SU-DHL-6 (cell line): ENCODE measurements around the gene BEAN1.
"Not testable (repeated sequence)": the region's sequence is repeated elsewhere in the genome, so short reads cannot be mapped to it uniquely, and the experiment has no call there.

Experiments used
- H2AFZ ChIP-seq: fragments of 200-600 bp; sonication (generic); 2 replicates; pipeline ENCODE4 v1.6.1; 2014; ENCODE audit warnings: low read depth, mild to moderate bottlenecking, moderate library complexity, mixed read lengths, antibody characterized with exemption, low read length; ENCODE audit not compliant: severe bottlenecking
- H3F3A ChIP-seq: fragments of 200-600 bp; shearing (Covaris generic); 2 replicates; pipeline ENCODE4 v1.6.0; 2016; ENCODE audit warnings: antibody characterized with exemption, mild to moderate bottlenecking; ENCODE audit not compliant: insufficient read depth
- H3K27ac ChIP-seq: fragments of 200-600 bp; sonication (generic); 2 replicates; pipeline ENCODE4 v1.5.1; 2016; ENCODE audit warnings: low read depth, mild to moderate bottlenecking, low read length, moderate library complexity, mixed read lengths
- H3K27me3 ChIP-seq: fragments of 200-600 bp; sonication (generic), shearing (Covaris generic); 2 replicates; pipeline ENCODE4 v1.6.0; 2014; ENCODE audit warnings: mild to moderate bottlenecking, low read length
- H3K36me3 ChIP-seq: fragments of 200-600 bp; sonication (generic); 2 replicates; pipeline ENCODE4 v1.6.1; 2014; ENCODE audit warnings: mild to moderate bottlenecking, low read length, mixed read lengths
- H3K4me2 ChIP-seq: fragments of 300-600, 200-600 bp; shearing (Covaris generic), sonication (generic); 2 replicates; pipeline ENCODE4 v1.6.0; 2014; ENCODE audit warnings: low read length, low read depth, mild to moderate bottlenecking; ENCODE audit not compliant: poor library complexity, severe bottlenecking
- H3K4me3 ChIP-seq: fragments of 200-600 bp; sonication (generic); 2 replicates; pipeline ENCODE4 v1.5.1; 2014; ENCODE audit warnings: antibody characterized with exemption, low read length, mild to moderate bottlenecking, mixed read lengths; ENCODE audit not compliant: insufficient read depth, poor library complexity, severe bottlenecking
- H3K79me2 ChIP-seq: fragments of 200-600 bp; sonication (generic); 2 replicates; pipeline ENCODE4 v1.6.1; 2014; ENCODE audit warnings: mild to moderate bottlenecking, low read length, moderate library complexity; ENCODE audit not compliant: insufficient read depth
- H3K9ac ChIP-seq: fragments of 200-600 bp; sonication (generic); 2 replicates; pipeline ENCODE4 v1.7.0; 2014; ENCODE audit warnings: mild to moderate bottlenecking, low read length
- H3K9me2 ChIP-seq: fragments of 200-600 bp; sonication (generic); replicated peaks from 2 replicates; pipeline ENCODE4 v1.6.1; 2014; ENCODE audit warnings: low read length; ENCODE audit not compliant: insufficient read depth
- H3K9me3 ChIP-seq: fragments of 200-600 bp; sonication (generic); 2 replicates; pipeline ENCODE4 v1.6.1; 2014; ENCODE audit warnings: low read length, mixed read lengths; ENCODE audit not compliant: insufficient read depth
- H4K20me1 ChIP-seq: fragments of 200-600 bp; sonication (generic); 2 replicates; pipeline ENCODE4 v1.6.1; 2014; ENCODE audit warnings: low read depth, mild to moderate bottlenecking, antibody characterized with exemption, low read length, moderate library complexity, mixed read lengths
- EZH2phosphoT487 ChIP-seq: fragments of 200-600 bp; sonication (generic), shearing (Covaris generic); conservative IDR thresholded peaks from 2 replicates; pipeline ENCODE4 v1.6.1; 2018; ENCODE audit warnings: mild to moderate bottlenecking, antibody characterized with exemption, low read length, moderate library complexity, mixed read lengths
- TF ChIP-seq, protein P1 (sequence below): fragments of 200-600 bp; sonication (generic); IDR thresholded peaks from one replicate; pipeline ENCODE4 v1.5.1; 2017; ENCODE audit warnings: antibody characterized with exemption, mild to moderate bottlenecking, low read length, moderate library complexity; ENCODE audit not compliant: insufficient read depth, poor library complexity, severe bottlenecking

The BEAN1 gene

DNA sequence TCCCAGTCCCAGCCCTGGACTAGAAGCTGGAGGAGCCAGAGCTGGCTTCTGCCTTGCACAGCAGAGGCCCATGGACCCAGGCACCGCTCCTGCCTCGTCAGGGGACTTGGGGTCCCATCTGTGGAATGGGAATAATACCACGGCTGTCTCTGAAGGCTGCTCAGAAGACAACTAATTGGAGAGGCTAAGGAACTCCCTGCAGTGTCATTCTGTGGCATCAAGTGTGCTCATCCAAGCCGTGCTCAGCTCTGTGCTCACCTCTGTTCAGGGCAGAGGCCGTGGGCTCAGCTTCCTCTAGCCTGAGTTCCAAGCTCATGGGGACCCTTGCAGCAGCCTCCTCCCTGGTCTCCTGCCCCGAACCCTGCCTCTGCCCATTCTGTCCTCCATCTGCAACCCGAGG lies 31.8 kb downstream of the BEAN1 start:
- no peaks in the 10 kb centered on the region for H3F3A ChIP-seq
- H3K79me2 ChIP-seq = no peaks in the 10 kb centered on the region
- H2AFZ ChIP-seq = no peak overlapping the region

DNA sequence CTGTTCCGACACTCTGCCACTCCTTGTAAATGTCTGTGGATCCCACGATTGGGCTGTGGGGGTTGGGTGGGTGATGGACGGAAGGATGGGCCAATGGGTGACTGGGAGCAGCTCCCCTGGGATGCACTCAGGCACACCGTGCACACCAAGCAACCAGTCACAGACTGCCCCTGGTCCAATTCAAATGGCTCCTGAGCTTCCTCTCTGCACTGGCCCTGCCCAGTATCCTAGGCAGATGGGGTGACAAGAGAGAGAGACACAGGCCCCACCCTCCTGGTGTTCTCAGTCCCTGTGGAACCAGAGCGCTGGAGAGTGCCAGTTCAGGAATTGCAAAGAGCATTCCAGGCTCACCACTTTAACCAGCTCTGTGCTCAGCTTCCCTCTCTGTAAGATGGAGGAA lies 32.8 kb downstream of the BEAN1 start:
- Histone ChIP-seq H3K9ac (no peak overlapping the region), H4K20me1 (no peaks in the 10 kb centered on the region), H3K4me3 (no peak overlapping the region), H3F3A (no peaks in the 10 kb centered on the region), H3K9me2 (no peaks in the 10 kb centered on the region), H3K9me3 (no peaks in the 10 kb centered on the region), H2AFZ (no peak overlapping the region), H3K36me3 (no peaks in the 10 kb centered on the region), H3K27me3 (no peaks in the 10 kb centered on the region), H3K79me2 (no peaks in the 10 kb centered on the region), H3K4me2 (no peak overlapping the region), H3K27ac (no peak overlapping the region)
- no peak for TF ChIP-seq EZH2phosphoT487
- TF ChIP-seq, protein P1, sequence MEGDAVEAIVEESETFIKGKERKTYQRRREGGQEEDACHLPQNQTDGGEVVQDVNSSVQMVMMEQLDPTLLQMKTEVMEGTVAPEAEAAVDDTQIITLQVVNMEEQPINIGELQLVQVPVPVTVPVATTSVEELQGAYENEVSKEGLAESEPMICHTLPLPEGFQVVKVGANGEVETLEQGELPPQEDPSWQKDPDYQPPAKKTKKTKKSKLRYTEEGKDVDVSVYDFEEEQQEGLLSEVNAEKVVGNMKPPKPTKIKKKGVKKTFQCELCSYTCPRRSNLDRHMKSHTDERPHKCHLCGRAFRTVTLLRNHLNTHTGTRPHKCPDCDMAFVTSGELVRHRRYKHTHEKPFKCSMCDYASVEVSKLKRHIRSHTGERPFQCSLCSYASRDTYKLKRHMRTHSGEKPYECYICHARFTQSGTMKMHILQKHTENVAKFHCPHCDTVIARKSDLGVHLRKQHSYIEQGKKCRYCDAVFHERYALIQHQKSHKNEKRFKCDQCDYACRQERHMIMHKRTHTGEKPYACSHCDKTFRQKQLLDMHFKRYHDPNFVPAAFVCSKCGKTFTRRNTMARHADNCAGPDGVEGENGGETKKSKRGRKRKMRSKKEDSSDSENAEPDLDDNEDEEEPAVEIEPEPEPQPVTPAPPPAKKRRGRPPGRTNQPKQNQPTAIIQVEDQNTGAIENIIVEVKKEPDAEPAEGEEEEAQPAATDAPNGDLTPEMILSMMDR = no peak

More for the DNA sequence above, 31.8 kb downstream of the BEAN1 start:
- Histone ChIP-seq H3K27me3 (no peaks in the 10 kb centered on the region), H3K36me3 (no peaks in the 10 kb centered on the region), H3K4me3 (no peak overlapping the region), H3K9ac (no peak overlapping the region), H4K20me1 (no peaks in the 10 kb centered on the region), H3K4me2 (no peak overlapping the region), H3K9me3 (no peaks in the 10 kb centered on the region), H3K27ac (no peak overlapping the region), H3K9me2 (no peaks in the 10 kb centered on the region)
- no peak for TF ChIP-seq EZH2phosphoT487
- TF ChIP-seq, protein P1 = no peak

DNA sequence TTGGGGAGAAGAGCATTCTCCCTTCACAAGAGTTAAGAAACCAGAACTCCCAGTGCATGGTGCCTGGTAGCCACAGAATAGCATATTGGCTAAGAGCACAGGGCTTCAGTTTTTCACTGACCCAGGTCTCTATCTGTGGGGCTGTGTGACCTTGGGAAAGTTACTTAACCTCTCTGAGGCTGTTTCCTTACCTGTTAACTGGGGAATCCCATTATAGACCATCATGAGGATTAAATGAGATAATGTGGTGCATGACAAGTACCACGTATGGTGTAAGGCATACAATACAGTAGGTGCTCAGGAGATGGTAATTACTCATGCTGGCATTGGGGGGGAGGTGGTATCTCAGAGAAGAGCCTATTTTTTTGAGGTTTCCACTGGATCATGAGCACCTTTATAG lies 33.6 kb downstream of the BEAN1 start:
- Histone ChIP-seq H3F3A (no peaks in the 10 kb centered on the region), H3K9ac (no peak overlapping the region), H3K27ac (no peak overlapping the region), H3K4me3 (no peak overlapping the region), H3K27me3 (no peaks in the 10 kb centered on the region), H3K79me2 (no peaks in the 10 kb centered on the region), H3K9me2 (no peaks in the 10 kb centered on the region), H3K36me3 (no peaks in the 10 kb centered on the region), H2AFZ (no peak overlapping the region), H3K9me3 (no peaks in the 10 kb centered on the region), H3K4me2 (no peak overlapping the region), H4K20me1 (no peaks in the 10 kb centered on the region)
- no peak for TF ChIP-seq EZH2phosphoT487
- TF ChIP-seq, protein P1 = no peak

DNA sequence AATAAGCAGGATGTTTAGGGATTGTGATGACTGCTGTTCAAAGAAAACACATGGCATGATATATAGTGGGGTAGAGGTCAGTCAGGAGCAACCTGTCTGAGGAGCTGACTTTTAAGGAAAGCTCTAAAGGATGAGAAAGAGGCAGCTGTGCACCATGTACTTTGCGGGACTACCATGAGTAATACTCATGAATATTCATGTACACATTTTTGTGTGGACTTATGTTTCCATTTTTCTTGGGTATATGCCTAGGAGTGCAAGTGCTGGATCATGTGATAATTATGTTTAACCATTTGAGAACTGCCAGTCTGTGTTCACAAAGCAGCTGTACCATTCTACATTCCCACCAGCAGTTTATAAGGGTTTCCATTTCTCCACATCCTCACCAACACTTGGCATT lies 35.8 kb downstream of the BEAN1 start:
- Histone ChIP-seq H3K36me3 (no peaks in the 10 kb centered on the region), H3K27me3 (no peaks in the 10 kb centered on the region), H2AFZ (no peak overlapping the region), H3K9me3 (no peaks in the 10 kb centered on the region), H3K9me2 (no peaks in the 10 kb centered on the region), H3K27ac (no peak overlapping the region), H3K4me3 (no peak overlapping the region), H3F3A (no peaks in the 10 kb centered on the region), H4K20me1 (no peaks in the 10 kb centered on the region), H3K9ac (no peak overlapping the region), H3K79me2 (no peaks in the 10 kb centered on the region), H3K4me2 (no peak overlapping the region)
- TF ChIP-seq, protein P1 = no peak
- no peak for TF ChIP-seq EZH2phosphoT487

DNA sequence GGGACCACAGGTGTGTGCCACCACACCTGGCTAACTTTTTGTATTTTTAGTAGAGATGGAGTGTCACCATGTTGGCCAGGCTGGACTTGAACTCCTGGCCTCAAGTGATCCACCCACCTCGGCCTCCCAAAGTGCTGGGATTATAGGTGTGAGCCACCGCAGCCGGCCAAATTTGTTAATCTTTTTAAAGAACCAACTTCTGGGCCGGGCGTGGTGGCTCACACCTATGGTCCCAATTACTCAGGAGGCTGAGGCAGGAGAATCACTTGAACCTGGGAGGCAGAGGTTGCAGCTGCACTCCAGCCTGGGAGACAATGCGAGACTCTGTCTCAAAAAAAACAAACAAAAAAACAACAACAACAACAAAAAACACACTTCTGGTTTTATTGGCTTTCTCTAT lies 38.9 kb downstream of the BEAN1 start:
- not testable (repeated sequence) for H3K36me3 ChIP-seq, H3K4me2 ChIP-seq, H4K20me1 ChIP-seq

More for the DNA sequence above, 38.9 kb downstream of the BEAN1 start:
- not testable (repeated sequence) for H3K9ac ChIP-seq, H3K27me3 ChIP-seq, H3K9me3 ChIP-seq, H3K4me3 ChIP-seq, H3K9me2 ChIP-seq, H3F3A ChIP-seq, H2AFZ ChIP-seq, H3K79me2 ChIP-seq, H3K27ac ChIP-seq
